ENCODE results near the gene CMTM6. TPM values are rescaled to one million over a fixed set of nuclear protein-coding genes. Genes with fewer than 3 reads are reported as not detected.
A peak's percentile ranks its signal among the peaks of the same experiment; 100 is the strongest.

Gene CMTM6
- polyA plus RNA-seq, 1 of the 3 experiments (the other 2 are of a cell fraction), result 29.8 TPM

DNA sequence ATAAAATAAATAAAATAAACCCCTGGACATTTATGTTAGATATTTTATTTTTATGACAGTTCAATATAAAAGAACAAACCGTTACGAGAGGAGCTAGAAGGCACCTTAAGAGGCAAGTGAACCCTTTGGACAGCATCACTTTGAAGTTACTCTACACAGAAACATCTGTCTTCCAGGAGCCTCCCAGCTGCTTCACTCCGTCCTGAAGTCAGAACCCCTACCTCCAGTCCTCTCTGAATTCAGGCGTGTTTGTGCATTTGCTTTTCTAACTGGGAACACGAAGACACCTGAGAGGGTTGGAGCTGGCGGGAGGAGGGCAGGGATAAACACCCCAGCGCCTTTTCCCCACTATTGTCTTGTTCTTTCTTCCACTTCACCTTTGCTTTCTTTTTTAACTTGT lies 64.8 kb downstream of the CMTM6 start:
- Histone ChIP-seq H3K27ac (ENCODE audit: low read depth in 2 of 2, low read length in 1 of 2) (peak overlapping the region in 1 of 2 experiments; percentile 28; a peak in 2 of 4 replicates), H3K9me2 (no peaks in the 10 kb centered on the region), H3F3A (replicated peaks; ENCODE audit: insufficient read depth) (peaks cover 2% of the 10 kb centered on the region), H3K36me3 (replicated peaks in 1 of 2; ENCODE audit: control insufficient read depth in 1 of 2, insufficient read depth in 2 of 2, low read length in 1 of 2) (no peaks in the 10 kb centered on the region), H3K9me3 (no peaks in the 10 kb centered on the region), H3K27me3 (ENCODE audit: insufficient read depth) (no peaks in the 10 kb centered on the region), H3K4me3 (ENCODE audit: low read depth in 2 of 2, low read length in 1 of 2) (no peak overlapping the region), H3K4me2 (no peak overlapping the region), H4K20me1 (ENCODE audit: insufficient read depth) (no peaks in the 10 kb centered on the region), H3K4me1 (ENCODE audit: control insufficient read depth in 1 of 2, insufficient read depth in 2 of 2, low read depth in 1 of 2, low read length in 1 of 2) (peaks cover 5 to 7% of the 10 kb centered on the region in 2 experiments; a peak in 2 of 4 replicates), H3K79me2 (ENCODE audit: insufficient read depth) (peaks cover 40% of the 10 kb centered on the region; the same call in 1 of the 2 replicates), H3K9ac (no peak overlapping the region), H2AFZ (ENCODE audit: low read depth) (no peak overlapping the region)
- ChIA-PET POLR2A (no interaction called here), CTCF (interaction anchor here (1.2 to 1.3 kb wide), 2 partner anchors 30 to 33 kb away, joined by 3 to 4 read pairs; no protein-coding TSS in a partner anchor)
- no peak for TF ChIP-seq MEF2A (IDR thresholded peaks at IDR 0.05; ENCODE audit: borderline replicate concordance, low read depth)
- no peak for TF ChIP-seq SIN3A (IDR thresholded peaks at IDR 0.05; ENCODE audit: borderline replicate concordance, low read depth, low read length)
- no peak for TF ChIP-seq NRF1 (IDR thresholded peaks at IDR 0.05; ENCODE audit: low read depth, low read length)
- no peak for TF ChIP-seq FOXM1 (IDR thresholded peaks at IDR 0.05; ENCODE audit: low read depth)
- TF ChIP-seq MXI1 (IDR thresholded peaks at IDR 0.05; ENCODE audit: low read depth, low read length), result no peak
- no peak for TF ChIP-seq GATA2 (CRISPR knock-in tag; IDR thresholded peaks at IDR 0.05)
- no peak for TF ChIP-seq FOSL2 (IDR thresholded peaks at IDR 0.05; ENCODE audit: borderline replicate concordance, low read depth)
- TF ChIP-seq, protein P1, sequence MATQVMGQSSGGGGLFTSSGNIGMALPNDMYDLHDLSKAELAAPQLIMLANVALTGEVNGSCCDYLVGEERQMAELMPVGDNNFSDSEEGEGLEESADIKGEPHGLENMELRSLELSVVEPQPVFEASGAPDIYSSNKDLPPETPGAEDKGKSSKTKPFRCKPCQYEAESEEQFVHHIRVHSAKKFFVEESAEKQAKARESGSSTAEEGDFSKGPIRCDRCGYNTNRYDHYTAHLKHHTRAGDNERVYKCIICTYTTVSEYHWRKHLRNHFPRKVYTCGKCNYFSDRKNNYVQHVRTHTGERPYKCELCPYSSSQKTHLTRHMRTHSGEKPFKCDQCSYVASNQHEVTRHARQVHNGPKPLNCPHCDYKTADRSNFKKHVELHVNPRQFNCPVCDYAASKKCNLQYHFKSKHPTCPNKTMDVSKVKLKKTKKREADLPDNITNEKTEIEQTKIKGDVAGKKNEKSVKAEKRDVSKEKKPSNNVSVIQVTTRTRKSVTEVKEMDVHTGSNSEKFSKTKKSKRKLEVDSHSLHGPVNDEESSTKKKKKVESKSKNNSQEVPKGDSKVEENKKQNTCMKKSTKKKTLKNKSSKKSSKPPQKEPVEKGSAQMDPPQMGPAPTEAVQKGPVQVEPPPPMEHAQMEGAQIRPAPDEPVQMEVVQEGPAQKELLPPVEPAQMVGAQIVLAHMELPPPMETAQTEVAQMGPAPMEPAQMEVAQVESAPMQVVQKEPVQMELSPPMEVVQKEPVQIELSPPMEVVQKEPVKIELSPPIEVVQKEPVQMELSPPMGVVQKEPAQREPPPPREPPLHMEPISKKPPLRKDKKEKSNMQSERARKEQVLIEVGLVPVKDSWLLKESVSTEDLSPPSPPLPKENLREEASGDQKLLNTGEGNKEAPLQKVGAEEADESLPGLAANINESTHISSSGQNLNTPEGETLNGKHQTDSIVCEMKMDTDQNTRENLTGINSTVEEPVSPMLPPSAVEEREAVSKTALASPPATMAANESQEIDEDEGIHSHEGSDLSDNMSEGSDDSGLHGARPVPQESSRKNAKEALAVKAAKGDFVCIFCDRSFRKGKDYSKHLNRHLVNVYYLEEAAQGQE (IDR thresholded peaks at IDR 0.05; ENCODE audit: low read depth, low read length), result no peak
- no peak for TF ChIP-seq YY1 (IDR thresholded peaks at IDR 0.05; ENCODE audit: low read depth)
- no peak for TF ChIP-seq JUND (IDR thresholded peaks at IDR 0.05)
- no peak for TF ChIP-seq SMC3 (IDR thresholded peaks at IDR 0.05; ENCODE audit: low read depth, low read length)
- TF ChIP-seq RCOR1 (IDR thresholded peaks at IDR 0.05; ENCODE audit: low read length), result no peak
- no peak for TF ChIP-seq ELF1 (IDR thresholded peaks at IDR 0.05)
- TF ChIP-seq POLR2AphosphoS5 (IDR thresholded peaks at IDR 0.05; ENCODE audit: low read depth, low read length), result no peak
- TF ChIP-seq NFIC (IDR thresholded peaks at IDR 0.05; ENCODE audit: borderline replicate concordance), result no peak
- no peak for TF ChIP-seq RAD21 (IDR thresholded peaks at IDR 0.05; ENCODE audit: low read length)
- TF ChIP-seq EZH2phosphoT487 (IDR thresholded peaks at IDR 0.05; ENCODE audit: borderline replicate concordance, low read depth), result no peak
- TF ChIP-seq RXRA (IDR thresholded peaks at IDR 0.05; ENCODE audit: borderline replicate concordance, low read depth), result no peak
- WGBS (ENCODE audit: low lambda C conversion rate), result 96% methylated on average over 7 of the region's 7 CpGs
- DNase-seq, result no peak
